Sigmoid colon (tissue), 7 donors: ENCODE results near the gene EXOC8. TPM values are rescaled to one million over a fixed set of nuclear protein-coding genes. Genes with fewer than 3 reads are reported as not detected.
A peak's percentile ranks its signal among the peaks of the same experiment; 100 is the strongest.

Experiments used
- DNase-seq: peaks from one replicate; pipeline ENCODE4 v3.0.0-alpha.2; 2019
- H3K27ac ChIP-seq, 4 donors: fragments of 200-600 bp; sonication (generic); one replicate each; pipeline ENCODE4 v1.5.1; 2016 to 2019; ENCODE audit warnings: mild to moderate bottlenecking in 1 of 4
- H3K27me3 ChIP-seq, 3 donors: fragments of 200-600 bp; sonication (generic); one replicate each; pipeline ENCODE4 v1.5.1; 2019; ENCODE audit warnings: mild to moderate bottlenecking in 1 of 3
- H3K36me3 ChIP-seq, 4 donors: fragments of 200-600 bp; sonication (generic); one replicate each; pipeline ENCODE4 v1.5.1; 2016 to 2019
- H3K4me1 ChIP-seq, 4 donors: fragments of 200-600 bp; sonication (generic); one replicate each; pipeline ENCODE4 v1.5.1; 2017 to 2019
- H3K4me3 ChIP-seq, 4 donors: fragments of 200-600 bp; sonication (generic); one replicate each; pipeline ENCODE4 v1.5.1; 2017 to 2019; ENCODE audit warnings: mild to moderate bottlenecking in 2 of 4, moderate library complexity in 1 of 4
- H3K9me3 ChIP-seq, 4 donors: fragments of 200-600 bp in 3 of 4; sonication (generic) in 3 of 4; one replicate each; pipeline versions ENCODE4 v1.5.1 to v1.6.1; 2013 to 2019
- EP300 ChIP-seq, 4 donors: sonication (generic); formaldehyde crosslinking; IDR thresholded peaks; one replicate each; pipeline ENCODE4 v1.6.1; 2017; ENCODE audit warnings: antibody characterized with exemption in 4 of 4
- POLR2A ChIP-seq, 2 donors: fragments of 450-650 bp; IDR thresholded peaks; one replicate each; pipeline ENCODE4 v1.6.1; 2016; ENCODE audit warnings: antibody characterized with exemption in 2 of 2, mild to moderate bottlenecking in 2 of 2, moderate library complexity in 2 of 2
- POLR2AphosphoS5 ChIP-seq, 4 donors: sonication (generic); formaldehyde crosslinking; IDR thresholded peaks; one replicate each; pipeline ENCODE4 v1.6.1; 2017; ENCODE audit warnings: antibody characterized with exemption in 4 of 4
- WGBS, 2 donors: extraction: QIAGEN DNeasy Blood & Tissue Kit; methylation state at CpG; one replicate each; pipeline ENCODE4 v1.1.7; 2013; 5-methylcytosine and 5-hydroxymethylcytosine counted together
- intact Hi-C: fragments of 100-400 bp; cut with DNase I; formaldehyde crosslinking; loops from one replicate; pipeline ENCODE4 v1.15.1; 2023
- polyA plus RNA-seq, 3 donors: library from polyadenylated mRNA; stranded (reverse); fragments of 200-250 nt; gene quantifications; one replicate each; pipeline ENCODE4 v1.2.3, GENCODE V29; 2013
- total RNA-seq, 4 donors: library from RNA; depleted of rRNA; stranded (reverse); fragments of >200 nt; gene quantifications; one replicate each; pipeline ENCODE4 v1.1.0, GENCODE V29; 2016
- TF ChIP-seq, protein P1 (sequence below), 4 experiments: fragments of 450-650 bp in 3 of 4; fragments of 200-600 bp in 1 of 4; IDR thresholded peaks; one replicate each; pipeline ENCODE4 v1.5.1; 2016 to 2019; ENCODE audit warnings: antibody characterized with exemption in 4 of 4, mild to moderate bottlenecking in 3 of 4, moderate library complexity in 2 of 4
- donor health status: healthy with polysubstance abuse.
- donor health status: Bipolar disorder and iron deficiency.
- donor health status: healthy.

EXOC8 gene
- total RNA-seq = 10 to 100 TPM in 3 of 4 donors, 1 to 10 TPM in 1; 9.5 to 11.7 (median 11.3) TPM
- 1 to 10 TPM; 3.0 to 6.6 (median 3.9) TPM for polyA plus RNA-seq

GRCh38 chr1:231337472-231338269 lies at the start of gene EXOC8:
TSS of gene EXOC8 (minus strand) at chr1:231337852. CDS start at chr1:231337745, 107 bp downstream.
- peak; percentile 95 to 98 (median 97) for TF ChIP-seq POLR2AphosphoS5 (IDR thresholded peaks at IDR 0.05)
- TF ChIP-seq EP300 (IDR thresholded peaks at IDR 0.05) = no peak
- TF ChIP-seq, protein P1, sequence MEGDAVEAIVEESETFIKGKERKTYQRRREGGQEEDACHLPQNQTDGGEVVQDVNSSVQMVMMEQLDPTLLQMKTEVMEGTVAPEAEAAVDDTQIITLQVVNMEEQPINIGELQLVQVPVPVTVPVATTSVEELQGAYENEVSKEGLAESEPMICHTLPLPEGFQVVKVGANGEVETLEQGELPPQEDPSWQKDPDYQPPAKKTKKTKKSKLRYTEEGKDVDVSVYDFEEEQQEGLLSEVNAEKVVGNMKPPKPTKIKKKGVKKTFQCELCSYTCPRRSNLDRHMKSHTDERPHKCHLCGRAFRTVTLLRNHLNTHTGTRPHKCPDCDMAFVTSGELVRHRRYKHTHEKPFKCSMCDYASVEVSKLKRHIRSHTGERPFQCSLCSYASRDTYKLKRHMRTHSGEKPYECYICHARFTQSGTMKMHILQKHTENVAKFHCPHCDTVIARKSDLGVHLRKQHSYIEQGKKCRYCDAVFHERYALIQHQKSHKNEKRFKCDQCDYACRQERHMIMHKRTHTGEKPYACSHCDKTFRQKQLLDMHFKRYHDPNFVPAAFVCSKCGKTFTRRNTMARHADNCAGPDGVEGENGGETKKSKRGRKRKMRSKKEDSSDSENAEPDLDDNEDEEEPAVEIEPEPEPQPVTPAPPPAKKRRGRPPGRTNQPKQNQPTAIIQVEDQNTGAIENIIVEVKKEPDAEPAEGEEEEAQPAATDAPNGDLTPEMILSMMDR (IDR thresholded peaks at IDR 0.05) = no peak
- TF ChIP-seq POLR2A (IDR thresholded peaks at IDR 0.05) = peak; percentile 86 to 87
- 0% methylated on average over 74 of the region's 74 CpGs for WGBS, 2 donors
- Histone ChIP-seq H3K27me3 (no peaks in the 10 kb centered on the region), H3K36me3 (peaks cover 0 to 6% (median 0%) of the 10 kb centered on the region in 4 donors), H3K4me3 (peak within 1 kb of the TSS; percentile 69 to 94 (median 81)), H3K9me3 (no peaks in the 10 kb centered on the region), H3K27ac (peak within 1 kb of the TSS; percentile 88 to 96 (median 92)), H3K4me1 (peaks cover 0 to 60% (median 52%) of the 10 kb centered on the region in 4 donors)
- DNase-seq = peak; percentile 97
- intact Hi-C loops = loop anchor here (2.0 to 5.0 kb wide), 4 partner anchors 85 to 265 kb away; partner anchors contain the start of genes EGLN1, GNPAT and TSNAX

- Histone ChIP-seq H3K27ac (no peak overlapping the region), H3K4me1 (peaks cover 0 to 78% (median 37%) of the 10 kb centered on the region in 4 donors), H3K9me3 (no peaks in the 10 kb centered on the region), H3K36me3 (no peaks in the 10 kb centered on the region), H3K27me3 (no peaks in the 10 kb centered on the region), H3K4me3 (no peak overlapping the region)
- intact Hi-C loops = no loop called here
- DNase-seq = no peak
- TF ChIP-seq, protein P1 (IDR thresholded peaks at IDR 0.05) = no peak
- no peak for TF ChIP-seq EP300 (IDR thresholded peaks at IDR 0.05)
- no peak for TF ChIP-seq POLR2AphosphoS5 (IDR thresholded peaks at IDR 0.05)
- TF ChIP-seq POLR2A (IDR thresholded peaks at IDR 0.05) = no peak
Observed at GRCh38 chr1:231386466-231386865, 48.8 kb upstream of the EXOC8 start.

DNA sequence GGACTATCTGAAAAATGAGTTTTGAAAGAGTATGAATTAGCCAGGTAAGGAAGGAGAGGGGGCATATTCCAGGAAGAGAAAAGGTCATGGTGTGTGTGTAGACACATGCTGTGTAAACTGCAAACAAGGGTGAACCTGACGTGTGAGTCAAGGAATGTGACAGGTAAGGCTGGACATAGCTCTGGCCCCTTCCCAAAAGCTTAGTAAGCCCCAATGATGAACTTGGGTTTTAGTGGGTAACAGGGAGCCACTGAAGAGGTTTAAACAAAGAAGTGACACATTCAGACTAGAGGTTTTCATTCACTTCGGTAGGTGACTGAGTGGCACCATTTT lies 47.7 kb upstream of the EXOC8 start:
- no peaks in the 10 kb centered on the region for H3K36me3 ChIP-seq
- no peaks in the 10 kb centered on the region for H3K27me3 ChIP-seq
- no peak overlapping the region for H3K4me3 ChIP-seq
- TF ChIP-seq, protein P1 (IDR thresholded peaks at IDR 0.05) = no peak
- TF ChIP-seq POLR2AphosphoS5 (IDR thresholded peaks at IDR 0.05) = no peak
- no peak for TF ChIP-seq POLR2A (IDR thresholded peaks at IDR 0.05)
- no peak for TF ChIP-seq EP300 (IDR thresholded peaks at IDR 0.05)
- intact Hi-C loops = no loop called here
- WGBS, 2 donors = 77 to 83% methylated on average over 2 of the region's 2 CpGs
- H3K9me3 ChIP-seq = no peaks in the 10 kb centered on the region
- no peak for DNase-seq
- H3K4me1 ChIP-seq = peaks cover 0 to 80% (median 36%) of the 10 kb centered on the region in 4 donors
- H3K27ac ChIP-seq = no peak overlapping the region

DNA sequence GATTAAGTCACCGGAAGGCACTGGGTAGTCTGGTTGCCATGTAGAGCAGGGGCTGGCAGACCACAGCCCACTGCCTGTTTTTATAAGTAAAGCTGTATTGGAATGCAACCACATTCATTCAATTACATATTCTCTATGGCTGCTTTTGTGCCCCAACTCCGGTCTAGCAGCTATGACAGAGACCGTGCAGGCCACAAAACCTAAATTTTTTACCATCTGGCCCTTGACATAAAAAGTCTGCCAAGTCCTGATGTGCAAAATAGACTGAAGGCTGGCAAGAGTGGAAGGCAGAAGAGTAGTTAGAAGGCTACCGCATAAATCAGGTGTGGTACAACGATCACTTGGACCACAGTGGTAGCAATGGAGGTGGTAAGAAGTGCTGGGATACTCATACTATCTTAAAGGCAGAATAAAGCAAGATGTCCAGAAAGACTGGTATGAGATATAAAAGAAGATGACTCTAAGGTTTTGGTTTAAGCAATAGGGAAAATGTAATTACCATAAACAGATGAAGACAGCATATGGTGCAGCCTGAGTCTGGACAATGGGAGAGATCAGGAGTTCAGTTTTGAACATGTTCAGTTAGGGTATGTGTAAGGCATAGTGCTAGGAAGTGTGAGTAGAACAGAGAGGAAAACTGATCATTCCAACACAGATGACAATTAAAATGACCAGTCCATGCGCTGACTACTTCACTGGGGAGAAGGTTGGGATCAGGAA lies 47.2 kb upstream of the EXOC8 start:
- 96 to 98% methylated on average over 6 of the region's 6 CpGs for WGBS, 2 donors
- DNase-seq = no peak
- Histone ChIP-seq H3K4me3 (no peak overlapping the region), H3K9me3 (no peaks in the 10 kb centered on the region), H3K36me3 (no peaks in the 10 kb centered on the region), H3K27ac (no peak overlapping the region), H3K4me1 (peaks cover 0 to 80% (median 33%) of the 10 kb centered on the region in 4 donors), H3K27me3 (no peaks in the 10 kb centered on the region)
- intact Hi-C loops = loop anchor here (5.0 kb wide), 1 partner anchor 37 kb away; the partner anchor contains the start of gene EGLN1
- TF ChIP-seq EP300 (IDR thresholded peaks at IDR 0.05) (no peak), POLR2A (IDR thresholded peaks at IDR 0.05) (no peak), POLR2AphosphoS5 (IDR thresholded peaks at IDR 0.05) (no peak)
- TF ChIP-seq, protein P1 (IDR thresholded peaks at IDR 0.05) = no peak
